Psoas muscle (tissue), 8 donors: ENCODE results near the gene NFKBIL1. TPM values are rescaled to one million over a fixed set of nuclear protein-coding genes. Genes with fewer than 3 reads are reported as not detected.
A peak's percentile ranks its signal among the peaks of the same experiment; 100 is the strongest.

Experiments
- ATAC-seq, 4 donors: fragments of 200-7000 bp; cut with Tn5 transposase; one replicate each; pipeline ENCODE4 v1.9.1; 2020; ENCODE audit warnings: moderate library complexity in 3 of 4, mild to moderate bottlenecking in 2 of 4
- DNase-seq, 2 donors: peaks; one replicate each; pipeline ENCODE4 v3.0.0-alpha.2; 2020
- H3K27ac ChIP-seq: fragments of 200-600 bp; one replicate; pipeline ENCODE4 v1.8.0; 2022
- H3K27me3 ChIP-seq, 3 donors: fragments of 200-600 bp in 1 of 3; one replicate each; pipeline versions ENCODE4 v1.6.1 to v1.8.0; 2013 to 2022; ENCODE audit warnings: low read length in 2 of 3, mild to moderate bottlenecking in 2 of 3, moderate library complexity in 1 of 3; ENCODE audit not compliant: insufficient read depth in 3 of 3
- H3K36me3 ChIP-seq, 2 donors: fragments of 200-600 bp in 1 of 2; one replicate each; pipeline versions ENCODE4 v1.6.1 to v1.8.0; 2013 to 2022; ENCODE audit warnings: low read depth in 1 of 2, mild to moderate bottlenecking in 1 of 2, moderate library complexity in 1 of 2; ENCODE audit not compliant: insufficient read depth in 1 of 2
- H3K4me1 ChIP-seq: fragments of 200-600 bp; one replicate; pipeline ENCODE4 v1.8.0; 2022
- H3K4me3 ChIP-seq: fragments of 200-600 bp; one replicate; pipeline ENCODE4 v1.8.0; 2022; ENCODE audit warnings: mild to moderate bottlenecking
- H3K9me3 ChIP-seq: fragments of 200-600 bp; one replicate; pipeline ENCODE4 v1.8.0; 2022
- CTCF ChIP-seq: fragments of 200-600 bp; IDR thresholded peaks from one replicate; pipeline ENCODE4 v1.8.0; 2022; ENCODE audit warnings: antibody characterized with exemption
- WGBS, 3 donors: extraction: QIAGEN DNeasy Blood & Tissue Kit; methylation state at CpG; one replicate each; pipeline versions ENCODE4 v1.1.6 to v1.1.7; 2013; 5-methylcytosine and 5-hydroxymethylcytosine counted together
- intact Hi-C, 2 donors: fragments of 100-400 bp; cut with DNase I; formaldehyde crosslinking; loops; one replicate each; pipeline versions ENCODE4 v1.11.0 to v1.14.2; 2022
- polyA plus RNA-seq, 3 donors: library from polyadenylated mRNA; stranded (reverse); fragments of 200-250 nt; gene quantifications; one replicate each; pipeline ENCODE4 v1.2.3, GENCODE V29; 2013
- total RNA-seq, 4 donors: library from RNA; stranded (reverse); fragmentation: NEBNext Ultra II Directional in 2 of 4; extraction: Animal tissue kit (Norgen Biotek cat#: 25700) in 2 of 4; gene quantifications; one replicate each; pipeline versions ENCODE4 v1.2.1 to v1.2.4, GENCODE V29; 2021 to 2023
- donor health status: healthy with polysubstance abuse.
- donor health status: DM: no; HTN: no; CAD: no; lungs with moderate emphysema.
- donor health status: Bipolar disorder and iron deficiency.
- donor health status: healthy.
- donor health status: DM: yes; HTN: yes; CAD: no.
- donor health status: DM: no; HTN: no; CAD: no.
- donor health status: DM: no; HTN: no; CAD: no.
- donor health status: DM: yes; HTN: yes; CAD: no.

NFKBIL1 gene
- total and polyA plus RNA-seq, 7 donors, result 13.7 to 29.3 (median 19.1) TPM

- H3K9me3 ChIP-seq, result no peaks in the 10 kb centered on the region
- peak within 1 kb of the TSS; percentile 54 for H3K4me3 ChIP-seq
- intact Hi-C loops, result no loop called here
- H3K36me3 ChIP-seq, result no peaks in the 10 kb centered on the region
- H3K27ac ChIP-seq, result no peak within 1 kb of the TSS
- no peak for TF ChIP-seq CTCF
- DNase-seq (peak; percentile 56 to 71), ATAC-seq (peak in 2 of 4 donors; percentile 33 to 48)
- H3K4me1 ChIP-seq, result no peaks in the 10 kb centered on the region
- WGBS, 3 donors, result 49 to 54% (median 50%) methylated on average over 18 to 19 of the region's 19 CpGs
- no peaks in the 10 kb centered on the region for H3K27me3 ChIP-seq
These were observed 28.0 kb downstream of the NFKBIL1 start, which contains the start of gene TNF for GRCh38 chr6:31575335-31575901. Gene TNF (plus strand): TSS chr6:31575565. CDS start chr6:31575742, 177 bp downstream.

- Histone ChIP-seq H3K9me3 (no peaks in the 10 kb centered on the region), H3K4me3 (peak overlapping the region; percentile 54), H3K36me3 (no peaks in the 10 kb centered on the region), H3K27me3 (no peaks in the 10 kb centered on the region), H3K4me1 (no peaks in the 10 kb centered on the region), H3K27ac (no peak overlapping the region)
- peak in 1 of 2 donors; percentile 10 for DNase-seq
- 61 to 72% (median 65%) methylated on average over 8 of the region's 8 CpGs for WGBS, 3 donors
- no peak for TF ChIP-seq CTCF
- intact Hi-C loops, result no loop called here
- ATAC-seq, result no peak
These were observed 28.7 kb downstream of the NFKBIL1 start for GRCh38 chr6:31575952-31576685.

GRCh38 chr6:31576897-31577578 is 29.6 kb downstream of the NFKBIL1 start:
- Histone ChIP-seq H3K27ac (no peak overlapping the region), H3K4me3 (peak overlapping the region; percentile 15)

GRCh38 chr6:31577579-31577966 is 30.2 kb downstream of the NFKBIL1 start:
- WGBS, 3 donors, result 79 to 90% (median 87%) methylated on average over 3 of the region's 3 CpGs
- intact Hi-C loops, result no loop called here
- DNase-seq (no peak), ATAC-seq (no peak)
- TF ChIP-seq CTCF, result no peak
- H3K27me3 ChIP-seq, result no peaks in the 10 kb centered on the region
- no peaks in the 10 kb centered on the region for H3K9me3 ChIP-seq
- H3K27ac ChIP-seq, result no peak overlapping the region
- no peaks in the 10 kb centered on the region for H3K36me3 ChIP-seq
- no peak overlapping the region for H3K4me3 ChIP-seq
- H3K4me1 ChIP-seq, result no peaks in the 10 kb centered on the region

More at GRCh38 chr6:31576897-31577578, 29.6 kb downstream of the NFKBIL1 start:
- Histone ChIP-seq H3K36me3 (no peaks in the 10 kb centered on the region), H3K9me3 (no peaks in the 10 kb centered on the region), H3K4me1 (no peaks in the 10 kb centered on the region), H3K27me3 (no peaks in the 10 kb centered on the region)
- ATAC-seq, result no peak
- no peak for TF ChIP-seq CTCF
- WGBS, 3 donors, result 81 to 85% (median 85%) methylated on average over 16 to 19 of the region's 19 CpGs
- intact Hi-C loops, result no loop called here
- peak in 1 of 2 donors; percentile 42 for DNase-seq
